HK-2 (cell line): ENCODE measurements around the gene TMEM267.
"Not testable (repeated sequence)": the region's sequence is repeated elsewhere in the genome, so short reads cannot be mapped to it uniquely, and the experiment has no call there.

Experiments used
- DNase-seq: peaks from one replicate; pipeline ENCODE4 v3.0.0-alpha.2; 2018; ENCODE audit not compliant: unreplicated experiment

Gene TMEM267

DNA sequence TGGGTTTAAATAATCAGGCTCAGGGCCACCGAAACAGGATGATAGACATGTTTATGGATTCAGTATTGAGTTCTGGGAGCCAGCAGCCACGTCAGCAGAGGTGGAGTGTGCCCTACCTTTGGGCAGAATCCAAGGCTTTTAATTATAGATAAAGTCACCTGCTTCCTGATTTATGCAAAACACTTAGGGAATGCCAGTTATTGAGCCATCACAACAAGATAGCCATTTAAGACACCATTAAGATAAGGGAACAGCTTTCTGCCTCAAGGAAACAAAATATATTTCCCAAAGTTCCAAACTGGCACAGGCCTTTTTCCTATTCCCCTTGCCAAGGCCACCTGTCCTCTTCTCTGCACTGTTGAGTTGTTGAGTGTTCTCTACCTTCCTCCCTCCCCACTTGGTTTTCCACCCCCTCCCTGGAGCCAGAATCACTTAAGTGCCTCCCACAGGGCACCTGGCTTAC is 73.8 kb downstream of the TMEM267 start:
- no peak for DNase-seq

DNA sequence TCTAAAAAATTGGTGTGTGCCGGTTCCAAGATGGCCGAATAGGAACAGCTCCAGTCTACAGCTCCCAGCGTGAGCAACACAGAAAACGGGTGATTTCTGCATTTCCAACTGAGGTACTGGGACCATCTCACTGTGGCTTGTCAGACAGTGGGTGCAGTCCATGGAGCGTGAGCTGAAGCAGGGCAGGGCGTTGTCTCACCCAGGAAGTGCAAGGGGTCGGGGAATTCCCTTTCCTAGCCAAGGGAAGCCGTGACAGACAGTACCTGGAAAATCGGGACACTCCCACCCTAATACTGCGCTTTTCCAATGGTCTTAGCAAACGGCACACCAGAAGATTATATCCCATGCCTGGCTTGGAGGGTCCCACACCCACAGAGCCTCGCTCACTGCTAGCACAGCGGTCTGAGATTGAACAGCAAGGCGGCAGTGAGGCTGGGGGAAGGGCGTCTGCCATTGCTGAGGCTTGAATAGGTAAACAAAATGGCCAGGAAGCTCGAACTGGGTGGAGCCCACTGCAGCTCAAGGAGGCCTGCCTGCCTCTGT is 81.1 kb downstream of the TMEM267 start:
- DNase-seq, result not testable (repeated sequence)

DNA sequence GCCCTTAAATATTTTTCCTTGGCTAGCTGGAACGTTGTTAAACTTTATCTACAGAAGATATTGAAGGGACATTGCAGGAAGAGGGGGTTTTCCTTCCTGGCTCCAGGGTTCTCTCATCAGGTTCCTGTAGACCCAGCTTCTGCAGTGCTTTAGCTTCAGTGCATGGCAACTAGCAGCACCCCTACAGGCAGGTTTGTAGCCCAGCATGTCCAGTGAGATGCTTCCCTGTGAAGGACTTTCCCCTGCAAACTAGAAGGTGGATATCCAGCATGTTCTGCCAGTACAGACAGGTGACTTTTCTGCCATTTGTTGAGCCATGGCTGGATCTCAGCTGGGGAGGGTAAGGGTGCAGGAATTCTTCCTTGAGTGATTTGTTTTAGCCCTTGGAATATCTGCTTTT is 81.8 kb downstream of the TMEM267 start:
- DNase-seq, result no peak

DNA sequence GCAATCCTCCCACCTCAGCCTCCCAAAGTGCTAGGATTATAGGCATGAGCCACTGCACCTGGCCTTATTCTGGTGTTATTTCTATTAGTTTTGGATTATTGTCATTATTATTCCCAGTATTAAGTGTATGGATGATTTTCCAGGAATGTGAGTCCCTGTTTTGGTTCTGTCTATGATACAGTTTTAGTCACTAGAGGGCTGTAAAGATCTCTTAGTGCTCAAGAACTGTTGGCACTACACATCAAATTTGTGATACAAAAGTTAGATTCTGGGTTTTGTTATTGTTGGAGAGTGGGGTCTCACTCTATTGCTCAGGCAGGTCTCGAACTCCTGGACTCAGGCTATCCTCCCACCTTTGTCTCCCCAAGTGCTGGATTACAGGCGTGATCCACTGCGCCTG is 83.6 kb downstream of the TMEM267 start:
- DNase-seq, result no peak

DNA sequence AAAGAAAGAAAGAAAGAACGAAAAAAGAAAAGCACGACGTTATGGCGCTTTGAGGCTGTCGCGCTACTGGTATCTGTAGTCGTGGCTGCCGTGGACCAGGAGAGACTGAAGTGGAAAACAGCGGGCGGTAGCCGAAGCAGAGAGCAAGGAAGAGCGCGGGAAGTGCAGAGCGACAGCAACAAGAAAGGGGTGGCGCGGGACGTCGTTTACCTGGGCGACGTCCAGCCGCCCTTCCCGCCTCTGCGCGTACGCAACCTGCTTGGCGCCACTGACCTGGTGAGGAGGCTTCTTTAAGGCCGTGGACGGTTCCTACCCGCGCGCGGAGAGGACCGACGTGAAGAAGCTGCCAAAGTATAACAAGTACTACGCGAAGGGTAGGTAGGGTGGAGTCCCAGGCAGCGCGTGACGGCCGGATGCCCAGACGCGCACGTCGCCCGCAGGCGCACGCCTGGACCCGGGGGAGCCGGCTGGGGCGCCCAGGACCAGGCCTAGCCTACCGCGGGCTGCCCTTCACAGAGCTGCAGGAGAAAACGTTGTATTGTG is 86.8 kb downstream of the TMEM267 start:
- DNase-seq, result peak; percentile 79
